Measurements from ENCODE around the gene EPHA8. TPM values are rescaled to one million over a fixed set of nuclear protein-coding genes. Genes with fewer than 3 reads are reported as not detected.
A peak's percentile ranks its signal among the peaks of the same experiment; 100 is the strongest.

Gene EPHA8
- total RNA-seq, 4 donors from 2014 or later = not detected

DNA sequence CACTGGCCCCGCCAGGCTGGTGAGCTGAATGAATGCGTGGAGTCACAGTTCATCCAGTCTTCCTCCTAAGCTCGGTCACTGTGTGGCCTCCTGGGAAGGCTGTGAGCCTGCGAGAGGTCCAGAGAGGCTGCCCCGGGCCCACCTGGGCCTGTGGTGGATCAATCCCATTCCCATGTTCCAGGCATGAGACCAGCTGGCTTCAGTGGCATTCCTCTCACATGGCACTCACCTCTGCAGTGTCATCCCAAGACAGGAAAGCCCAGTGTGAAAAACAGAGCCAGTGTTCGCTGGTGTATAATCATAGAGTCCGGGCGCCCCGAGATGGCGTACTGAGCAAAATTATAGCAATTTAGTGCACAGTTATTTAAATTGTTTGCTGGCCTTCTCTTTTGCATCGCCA lies 37.6 kb upstream of the EPHA8 start:
- peaks cover 40 to 85% (median 72%) of the 10 kb centered on the region in 4 donors for H3K36me3 ChIP-seq

GRCh38 chr1:22526098-22526497 lies 37.2 kb upstream of the EPHA8 start:
- intact Hi-C loops (cut with DNase I) = no loop called here
- no peak for DNase-seq (ENCODE audit: extremely low spot score)
- no peak overlapping the region for H3K4me3 ChIP-seq
- no peaks in the 10 kb centered on the region for H3K9me3 ChIP-seq
- peaks cover 13 to 30% (median 17%) of the 10 kb centered on the region in 4 donors for H3K4me1 ChIP-seq
- peaks cover 36 to 81% (median 68%) of the 10 kb centered on the region in 4 donors for H3K36me3 ChIP-seq
- H3K27ac ChIP-seq (replicated peaks in 1 of 4) = no peak overlapping the region
- TF ChIP-seq POLR2AphosphoS5 (IDR thresholded peaks at IDR 0.05) (no peak), POLR2A (IDR thresholded peaks at IDR 0.05; ENCODE audit: low read depth) (no peak), EP300 (IDR thresholded peaks at IDR 0.05) (no peak)
- TF ChIP-seq, protein P1, sequence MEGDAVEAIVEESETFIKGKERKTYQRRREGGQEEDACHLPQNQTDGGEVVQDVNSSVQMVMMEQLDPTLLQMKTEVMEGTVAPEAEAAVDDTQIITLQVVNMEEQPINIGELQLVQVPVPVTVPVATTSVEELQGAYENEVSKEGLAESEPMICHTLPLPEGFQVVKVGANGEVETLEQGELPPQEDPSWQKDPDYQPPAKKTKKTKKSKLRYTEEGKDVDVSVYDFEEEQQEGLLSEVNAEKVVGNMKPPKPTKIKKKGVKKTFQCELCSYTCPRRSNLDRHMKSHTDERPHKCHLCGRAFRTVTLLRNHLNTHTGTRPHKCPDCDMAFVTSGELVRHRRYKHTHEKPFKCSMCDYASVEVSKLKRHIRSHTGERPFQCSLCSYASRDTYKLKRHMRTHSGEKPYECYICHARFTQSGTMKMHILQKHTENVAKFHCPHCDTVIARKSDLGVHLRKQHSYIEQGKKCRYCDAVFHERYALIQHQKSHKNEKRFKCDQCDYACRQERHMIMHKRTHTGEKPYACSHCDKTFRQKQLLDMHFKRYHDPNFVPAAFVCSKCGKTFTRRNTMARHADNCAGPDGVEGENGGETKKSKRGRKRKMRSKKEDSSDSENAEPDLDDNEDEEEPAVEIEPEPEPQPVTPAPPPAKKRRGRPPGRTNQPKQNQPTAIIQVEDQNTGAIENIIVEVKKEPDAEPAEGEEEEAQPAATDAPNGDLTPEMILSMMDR (IDR thresholded peaks at IDR 0.05) = no peak
- H3K27me3 ChIP-seq = no peaks in the 10 kb centered on the region
- 82% methylated on average over 3 of the region's 11 CpGs for WGBS

More for the DNA sequence above, 37.6 kb upstream of the EPHA8 start:
- Histone ChIP-seq H3K9me3 (no peaks in the 10 kb centered on the region), H3K27me3 (no peaks in the 10 kb centered on the region), H3K27ac (replicated peaks in 1 of 4) (no peak overlapping the region), H3K4me3 (no peak overlapping the region), H3K4me1 (peaks cover 9 to 26% (median 13%) of the 10 kb centered on the region in 4 donors)
- 96% methylated on average over 10 of the region's 11 CpGs for WGBS
- no peak for DNase-seq (ENCODE audit: extremely low spot score)
- intact Hi-C loops (cut with DNase I) = no loop called here
- TF ChIP-seq POLR2AphosphoS5 (IDR thresholded peaks at IDR 0.05) = no peak
- TF ChIP-seq, protein P1 (IDR thresholded peaks at IDR 0.05) = no peak
- no peak for TF ChIP-seq EP300 (IDR thresholded peaks at IDR 0.05)
- TF ChIP-seq POLR2A (IDR thresholded peaks at IDR 0.05; ENCODE audit: low read depth) = no peak

DNA sequence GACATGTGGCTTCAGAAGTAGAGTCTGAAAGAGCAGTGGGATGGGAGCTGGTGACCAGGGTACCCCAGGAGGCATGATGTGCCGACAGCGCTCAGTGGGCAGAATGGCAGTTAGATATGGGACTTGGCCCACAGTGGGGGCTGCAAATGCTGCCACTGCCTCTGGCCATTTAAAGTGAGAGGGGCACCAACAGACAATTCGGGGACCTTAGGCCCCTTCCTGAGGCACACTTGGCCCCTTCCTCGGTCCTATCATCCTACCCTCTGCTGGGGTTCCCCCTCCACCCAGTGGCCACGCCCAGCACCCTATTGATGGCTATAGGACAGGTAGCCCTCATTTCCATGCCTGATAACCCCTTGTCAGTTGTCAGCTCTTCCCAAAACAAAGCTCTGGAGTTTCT lies 36.6 kb upstream of the EPHA8 start:
- WGBS = 67% methylated on average over 3 of the region's 5 CpGs
- Histone ChIP-seq H3K27ac (replicated peaks in 1 of 4) (no peak overlapping the region), H3K36me3 (peaks cover 31 to 75% (median 62%) of the 10 kb centered on the region in 4 donors), H3K4me1 (peaks cover 17 to 36% (median 23%) of the 10 kb centered on the region in 4 donors), H3K9me3 (no peaks in the 10 kb centered on the region), H3K4me3 (no peak overlapping the region), H3K27me3 (no peaks in the 10 kb centered on the region)
- intact Hi-C loops (cut with DNase I) = no loop called here
- no peak for TF ChIP-seq POLR2AphosphoS5 (IDR thresholded peaks at IDR 0.05)
- TF ChIP-seq EP300 (IDR thresholded peaks at IDR 0.05) = no peak
- TF ChIP-seq POLR2A (IDR thresholded peaks at IDR 0.05; ENCODE audit: low read depth) = no peak
- DNase-seq (ENCODE audit: extremely low spot score) = no peak

- intact Hi-C loops (cut with DNase I) = no loop called here
- H3K27me3 ChIP-seq = no peaks in the 10 kb centered on the region
- H3K9me3 ChIP-seq = no peaks in the 10 kb centered on the region
- TF ChIP-seq EP300 (IDR thresholded peaks at IDR 0.05) = no peak
- TF ChIP-seq, protein P1 (IDR thresholded peaks at IDR 0.05) = no peak
- no peak for TF ChIP-seq POLR2AphosphoS5 (IDR thresholded peaks at IDR 0.05)
- TF ChIP-seq POLR2A (IDR thresholded peaks at IDR 0.05; ENCODE audit: low read depth) = no peak
- peaks cover 27 to 71% (median 57%) of the 10 kb centered on the region in 4 donors for H3K36me3 ChIP-seq
- H3K4me1 ChIP-seq = peaks cover 19 to 40% (median 28%) of the 10 kb centered on the region in 4 donors
- H3K27ac ChIP-seq (replicated peaks in 1 of 4) = no peak overlapping the region
- H3K4me3 ChIP-seq = no peak overlapping the region
- no peak for DNase-seq (ENCODE audit: extremely low spot score)
- WGBS = 80% methylated on average over 7 of the region's 7 CpGs
Measured at GRCh38 chr1:22527122-22527521, 36.2 kb upstream of the EPHA8 start.

DNA sequence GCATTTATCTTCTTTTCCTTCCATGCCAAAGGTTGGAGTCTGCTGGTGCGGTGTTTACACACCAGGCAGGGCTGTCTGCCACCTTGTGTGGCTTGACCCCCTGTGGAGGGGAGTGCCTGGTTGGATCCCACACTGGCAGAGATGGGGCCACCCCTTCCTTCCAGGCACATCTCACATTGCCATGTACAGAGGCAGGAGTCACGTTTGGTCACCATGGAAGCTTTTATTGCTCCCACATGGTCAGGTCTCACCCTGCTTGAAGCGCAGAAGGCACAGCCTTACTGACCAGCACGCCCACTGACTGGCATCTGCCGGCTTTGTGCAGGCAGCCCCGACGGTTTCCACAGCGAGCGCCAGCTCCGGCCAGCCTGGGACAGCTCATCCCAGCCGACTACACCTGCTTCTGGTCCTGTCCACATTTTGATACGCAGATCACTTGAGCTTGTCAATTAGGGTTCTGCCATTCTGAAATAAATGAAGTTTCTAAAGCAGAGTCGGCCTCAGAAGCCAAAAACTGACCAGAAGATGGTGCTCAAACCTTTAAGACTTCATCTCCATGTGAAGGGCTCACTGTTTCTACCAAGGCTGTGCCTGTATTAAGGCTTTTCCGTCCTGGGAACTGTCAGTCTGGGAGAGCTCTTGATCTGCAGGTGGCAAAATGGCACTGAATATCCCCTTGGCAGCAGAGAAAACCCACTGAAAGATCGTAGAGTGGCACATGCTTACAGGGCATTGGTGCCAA lies 35.6 kb upstream of the EPHA8 start:
- no peak for DNase-seq (ENCODE audit: extremely low spot score)
- H3K27ac ChIP-seq (replicated peaks in 1 of 4) = no peak overlapping the region
- no peaks in the 10 kb centered on the region for H3K9me3 ChIP-seq
- 83% methylated on average over 15 of the region's 15 CpGs for WGBS
- H3K36me3 ChIP-seq = peaks cover 21 to 64% (median 51%) of the 10 kb centered on the region in 4 donors
- no peak for TF ChIP-seq POLR2AphosphoS5 (IDR thresholded peaks at IDR 0.05)
- TF ChIP-seq, protein P1 (IDR thresholded peaks at IDR 0.05) = peak in 2 of 3 experiments; percentile 12 to 15
- TF ChIP-seq POLR2A (IDR thresholded peaks at IDR 0.05; ENCODE audit: low read depth) = no peak
- TF ChIP-seq EP300 (IDR thresholded peaks at IDR 0.05) = no peak
- intact Hi-C loops (cut with DNase I) = no loop called here
- no peaks in the 10 kb centered on the region for H3K27me3 ChIP-seq
- H3K4me1 ChIP-seq = peaks cover 19 to 45% (median 31%) of the 10 kb centered on the region in 4 donors
- no peak overlapping the region for H3K4me3 ChIP-seq
